ENCODE measurements around the gene SMCO2. TPM values are rescaled to one million over a fixed set of nuclear protein-coding genes. Genes with fewer than 3 reads are reported as not detected.
"Not testable (repeated sequence)": the region's sequence is repeated elsewhere in the genome, so short reads cannot be mapped to it uniquely, and the experiment has no call there.

Gene SMCO2
- total RNA-seq, 1 donor from 2014 or later = not detected

- no peak for DNase-seq
These were observed 83.8 kb downstream of the SMCO2 start for GRCh38 chr12:27530157-27530922.

GRCh38 chr12:27531896-27532295 lies 85.4 kb downstream of the SMCO2 start:
- no peak for DNase-seq

- DNase-seq = no peak
These were observed 87.7 kb downstream of the SMCO2 start for GRCh38 chr12:27534060-27534764.

- DNase-seq = no peak
These were observed 88.2 kb downstream of the SMCO2 start for GRCh38 chr12:27534765-27535161.

GRCh38 chr12:27535318-27535717 lies 88.8 kb downstream of the SMCO2 start:
- DNase-seq = no peak

- no peak for DNase-seq
These were observed 91.5 kb downstream of the SMCO2 start for GRCh38 chr12:27537855-27538675.

GRCh38 chr12:27539191-27539631 lies 92.7 kb downstream of the SMCO2 start:
- DNase-seq = no peak

GRCh38 chr12:27541031-27541719 lies 94.6 kb downstream of the SMCO2 start:
- DNase-seq = no peak

GRCh38 chr12:27542628-27543027 lies 96.1 kb downstream of the SMCO2 start:
- DNase-seq = no peak

GRCh38 chr12:27544858-27545257 lies 98.3 kb downstream of the SMCO2 start:
- not testable (repeated sequence) for DNase-seq

- DNase-seq = no peak
These were observed 99.1 kb downstream of the SMCO2 start for GRCh38 chr12:27545665-27546064.

GRCh38 chr12:27547592-27547991 lies 101.1 kb downstream of the SMCO2 start:
- DNase-seq = no peak

GRCh38 chr12:27548301-27549199 lies 102.0 kb downstream of the SMCO2 start:
- DNase-seq = no peak

- DNase-seq = no peak
These were observed 102.8 kb downstream of the SMCO2 start for GRCh38 chr12:27549236-27549800.

GRCh38 chr12:27549801-27550652 lies 103.5 kb downstream of the SMCO2 start:
- DNase-seq = peak; percentile 33

GRCh38 chr12:27550653-27550975 lies 104.1 kb downstream of the SMCO2 start:
- DNase-seq = no peak

GRCh38 chr12:27551172-27551840 lies 104.8 kb downstream of the SMCO2 start:
- DNase-seq = no peak

All from skin of body (tissue), 2 donors.